Right renal cortex interstitium (tissue), 3 donors: ENCODE data around the gene IYD. TPM values are rescaled to one million over a fixed set of nuclear protein-coding genes. Genes with fewer than 3 reads are reported as not detected.
A peak's percentile ranks its signal among the peaks of the same experiment; 100 is the strongest.
"Not testable (repeated sequence)": the region's sequence is repeated elsewhere in the genome, so short reads cannot be mapped to it uniquely, and the experiment has no call there.

Experiments
- DNase-seq, 3 donors: peaks; one replicate each; pipeline ENCODE4 v3.0.0-alpha.2; 2013; ENCODE audit warnings: low read depth in 3 of 3, low spot score in 2 of 3
- polyA plus RNA-seq, 3 donors: library from polyadenylated mRNA; unstranded; fragments of 120-200 nt; gene quantifications; one replicate each; pipeline ENCODE4 v1.2.1, GENCODE V29; 2013; ENCODE audit not compliant: insufficient read length in 3 of 3

IYD gene
- polyA plus RNA-seq, 3 donors = 3.0 to 5.5 (median 5.4) TPM

DNA sequence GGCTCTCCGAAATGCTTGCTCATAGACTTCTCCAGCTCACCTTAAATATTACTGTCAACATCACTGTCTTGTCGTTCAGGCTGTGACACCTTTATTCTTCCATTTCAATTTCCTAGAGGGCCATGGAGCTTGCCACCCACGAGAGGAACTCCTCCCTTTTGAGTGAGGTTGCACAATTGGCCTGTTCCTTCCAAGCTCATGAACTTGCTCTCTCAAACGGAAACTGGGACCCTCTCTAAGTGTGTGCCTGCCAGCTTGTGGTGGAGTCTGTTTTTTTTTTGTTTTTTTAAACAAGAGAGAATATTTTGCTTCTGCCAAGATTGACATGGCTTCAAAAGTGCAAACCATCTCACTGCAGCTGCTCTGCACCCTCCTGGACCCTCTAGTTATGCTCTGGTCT, 19.3 kb upstream of the IYD start:
- DNase-seq = no peak

DNA sequence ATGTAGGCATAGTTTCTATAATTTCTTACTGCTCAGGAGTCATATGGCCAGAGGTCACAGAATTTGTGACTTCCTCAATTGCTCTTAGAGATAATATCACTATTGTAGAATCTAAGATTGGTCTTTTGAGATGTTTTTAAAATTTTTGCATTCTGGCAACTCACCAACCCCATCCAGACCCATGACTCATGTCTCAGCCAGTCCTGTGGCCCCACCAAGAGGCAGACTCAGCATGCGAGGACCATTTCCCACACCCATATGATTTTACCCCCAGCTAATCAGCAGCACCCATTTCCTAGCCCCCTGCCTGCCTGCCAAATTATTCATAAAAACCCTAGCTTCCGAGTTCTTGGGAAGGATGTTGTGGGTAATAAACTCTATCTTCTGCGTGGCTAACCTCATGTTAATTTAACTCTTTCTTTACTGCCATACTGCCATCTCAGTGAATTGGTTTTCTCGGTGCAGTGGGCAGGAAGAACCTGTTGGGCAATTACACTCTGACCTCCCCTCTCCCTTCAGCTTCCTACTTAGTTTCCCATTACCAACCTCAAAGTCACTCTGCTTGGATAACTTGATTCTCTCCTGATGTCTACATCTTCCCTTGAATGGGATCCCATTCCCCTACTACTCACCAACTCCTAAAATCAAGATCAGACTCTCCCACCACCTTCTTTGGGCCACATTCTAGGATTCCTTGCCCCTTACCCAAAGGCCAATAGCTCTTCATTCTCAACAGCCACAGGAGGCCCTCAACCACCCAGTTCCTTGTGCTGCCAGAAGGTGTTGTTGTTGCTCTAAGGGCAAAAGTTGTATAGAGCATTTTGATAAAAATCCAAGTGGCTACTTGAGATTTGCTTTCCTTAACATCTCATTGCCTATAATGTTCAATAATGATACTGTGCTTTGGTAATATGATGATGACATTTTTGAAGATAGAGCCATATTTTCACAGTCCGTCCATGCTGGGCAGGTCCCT, 16.2 kb upstream of the IYD start:
- no peak for DNase-seq

DNA sequence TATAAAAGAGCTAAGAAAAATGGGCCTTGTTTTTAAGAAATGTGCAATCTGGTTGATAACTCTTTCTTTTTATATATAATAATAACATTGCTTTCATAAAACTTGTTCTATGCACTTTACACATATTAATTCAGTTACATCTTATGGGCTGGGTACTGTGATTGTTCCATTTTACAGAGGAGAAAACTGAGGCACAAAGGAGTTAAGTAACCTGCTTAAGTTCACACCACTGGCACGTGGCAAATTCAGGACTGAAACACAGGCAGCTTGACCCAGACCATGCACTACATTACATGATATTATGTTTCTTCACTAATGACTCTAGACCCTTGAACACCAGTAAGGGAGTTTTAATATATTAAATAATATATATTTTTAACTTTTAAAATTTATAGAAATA, 15.4 kb upstream of the IYD start:
- DNase-seq = no peak

DNA sequence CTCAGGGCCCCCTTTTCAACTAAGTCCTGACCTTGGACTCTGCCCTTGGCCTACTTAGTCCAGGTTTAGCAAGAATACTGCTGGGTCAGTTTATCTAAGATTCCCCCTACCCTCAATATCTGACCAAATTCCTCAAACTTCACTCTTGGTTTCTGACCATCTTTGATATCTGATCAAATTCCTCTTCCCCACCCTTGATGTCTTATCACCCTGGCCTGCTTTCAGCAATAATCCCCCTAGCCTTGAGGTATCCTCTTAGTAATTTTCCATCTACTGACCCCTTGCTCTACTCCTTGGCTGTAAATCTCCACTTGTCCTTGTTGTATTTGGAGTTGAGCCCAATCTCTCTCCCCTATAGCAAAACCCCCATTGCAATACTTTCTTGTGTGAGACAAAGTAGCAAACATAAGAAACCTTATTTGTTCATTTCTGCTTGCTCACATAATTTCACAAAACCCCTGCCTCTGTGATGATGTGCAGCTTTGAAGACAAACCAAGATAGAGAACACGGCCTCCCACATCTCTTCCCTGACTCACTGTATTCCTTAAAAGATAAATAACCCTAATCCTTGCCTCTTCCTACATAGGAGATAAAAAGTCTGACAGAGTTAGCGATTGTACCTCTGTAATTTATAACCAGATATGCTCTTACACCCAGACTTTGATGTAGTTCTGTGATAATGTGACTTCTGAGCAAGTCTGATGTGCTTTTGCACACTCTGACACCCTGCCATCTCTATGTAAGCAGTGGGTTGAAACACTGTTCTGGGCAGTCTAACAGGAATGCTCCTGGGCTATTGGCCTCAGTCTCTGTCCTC, 13.8 kb upstream of the IYD start:
- DNase-seq = no peak

DNA sequence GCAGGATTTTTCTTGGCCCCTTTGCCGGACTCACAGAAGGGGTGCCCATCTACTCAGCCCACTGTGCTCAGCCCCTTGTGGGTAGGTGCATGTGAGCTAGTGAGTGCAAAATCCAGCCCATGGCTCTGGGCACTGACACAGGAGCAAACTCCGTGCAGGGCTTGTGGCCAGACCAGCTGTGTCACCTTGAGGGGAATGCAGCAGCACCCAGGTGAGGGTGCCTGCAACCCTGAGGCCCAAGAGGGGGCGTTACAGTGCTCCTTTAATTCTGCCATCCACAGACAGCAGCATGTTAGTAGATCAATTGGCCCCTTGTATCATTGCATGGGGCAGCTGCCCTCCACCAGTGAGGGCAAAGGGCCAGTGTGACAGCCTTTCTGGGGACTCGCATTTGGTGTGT, 12.9 kb upstream of the IYD start:
- DNase-seq = no peak

DNA sequence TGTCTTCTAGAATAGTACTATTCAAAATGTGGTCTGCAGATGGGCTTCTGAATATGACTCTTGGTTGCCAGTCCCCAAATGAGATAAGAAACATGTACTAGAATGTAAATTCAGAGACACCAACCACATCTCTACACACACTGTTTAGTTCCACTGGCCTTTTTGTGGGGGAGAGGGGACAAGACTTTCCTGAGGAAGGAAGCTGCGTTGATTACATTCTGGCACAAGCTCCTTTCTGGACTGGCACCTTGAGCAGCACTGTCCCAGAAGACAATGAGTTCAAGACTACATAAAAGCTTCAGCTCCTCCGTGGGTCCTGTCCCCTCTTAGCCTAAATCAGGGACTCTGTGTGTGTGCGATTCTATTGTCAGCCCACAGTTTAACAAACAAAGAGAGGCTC, 6.9 kb upstream of the IYD start:
- no peak for DNase-seq

DNA sequence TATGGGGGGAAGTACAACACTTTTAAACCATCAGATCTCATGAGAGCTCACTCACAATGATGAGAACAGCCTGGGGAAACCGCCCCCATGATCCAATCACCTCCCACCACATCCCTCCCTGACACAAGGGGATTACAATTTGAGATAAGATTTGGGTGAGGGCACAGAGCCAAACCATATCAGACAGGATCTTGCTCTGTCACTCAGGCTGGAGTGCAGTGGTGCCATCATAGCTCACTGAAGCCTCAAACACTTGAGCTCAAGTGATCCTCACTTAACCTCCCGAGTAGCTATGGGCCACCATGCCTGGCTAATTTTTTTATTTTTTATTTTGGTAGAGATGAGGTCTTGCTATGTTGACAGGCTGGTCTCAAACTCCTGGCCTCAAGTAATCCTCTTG, 5.1 kb upstream of the IYD start:
- no peak for DNase-seq

DNA sequence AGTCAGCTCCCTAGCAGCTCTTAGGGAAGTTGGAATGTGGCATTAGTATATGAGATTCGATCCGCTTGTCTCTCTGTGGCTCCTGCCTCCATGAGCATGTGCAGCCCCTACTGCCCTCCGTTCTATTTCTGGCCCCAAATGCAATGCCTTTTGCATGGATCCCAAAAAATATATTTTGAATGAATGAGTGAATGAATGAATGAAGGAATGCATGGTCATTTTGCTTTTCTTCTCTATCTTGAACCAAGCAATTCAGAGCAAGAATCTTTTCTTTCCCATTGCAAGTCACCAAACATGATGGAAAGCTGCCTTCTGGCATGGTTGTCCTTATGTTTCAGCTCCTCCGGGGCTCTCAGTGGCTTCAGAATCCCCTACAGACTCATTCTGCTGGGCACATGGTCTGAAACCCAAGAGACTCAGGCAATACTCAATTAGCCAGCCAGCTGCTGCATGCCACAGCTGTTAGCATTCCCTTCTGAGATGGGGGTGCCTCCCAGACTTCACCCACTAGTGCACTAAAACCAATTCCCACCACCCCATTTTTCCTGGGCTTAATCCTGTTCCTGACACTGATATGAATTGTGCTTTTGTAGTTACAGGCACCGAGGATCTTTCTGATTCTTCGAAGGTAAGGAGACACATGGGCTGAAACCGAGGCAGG, 2.6 kb upstream of the IYD start:
- no peak for DNase-seq

DNA sequence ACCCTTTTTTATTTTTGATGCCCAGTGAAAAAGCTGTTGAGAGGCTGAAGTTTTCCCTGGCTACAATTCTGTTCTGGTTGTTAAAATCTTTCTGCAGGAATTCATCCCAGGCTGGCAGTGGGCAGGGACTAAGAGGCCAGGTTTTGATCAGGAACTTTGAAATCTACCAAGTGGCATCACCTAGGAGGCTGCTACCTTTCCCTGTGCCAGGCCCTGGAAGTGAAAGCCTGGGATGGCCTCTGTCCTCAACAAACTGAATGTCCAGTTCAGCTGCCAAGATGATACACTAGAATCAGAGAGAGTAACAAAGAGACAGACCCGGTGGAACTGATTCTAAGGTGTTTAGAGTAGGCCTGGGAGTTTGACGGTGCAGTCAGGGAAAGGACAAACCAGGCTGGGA, 596 bp downstream of the IYD start:
- no peak for DNase-seq

DNA sequence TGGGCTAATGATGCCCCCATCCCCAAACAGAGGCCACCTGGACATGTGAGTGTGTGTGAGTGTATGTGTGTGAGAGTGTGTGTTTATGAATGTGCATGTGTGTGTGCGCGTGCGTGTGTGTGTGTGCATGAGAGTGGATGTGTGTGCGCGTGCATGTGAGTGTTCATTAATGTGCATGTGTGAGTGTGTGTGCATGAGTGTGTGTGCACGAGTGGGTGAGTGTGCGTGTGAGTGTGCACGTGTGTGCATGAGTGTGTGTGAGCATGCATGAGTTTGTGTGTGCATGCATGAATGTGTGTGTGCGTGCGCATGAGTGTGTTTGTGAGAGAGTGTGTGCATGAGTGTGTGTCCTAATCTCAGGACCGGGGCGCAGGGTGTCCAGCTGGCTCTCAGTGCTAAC, 1.3 kb downstream of the IYD start:
- no peak for DNase-seq

DNA sequence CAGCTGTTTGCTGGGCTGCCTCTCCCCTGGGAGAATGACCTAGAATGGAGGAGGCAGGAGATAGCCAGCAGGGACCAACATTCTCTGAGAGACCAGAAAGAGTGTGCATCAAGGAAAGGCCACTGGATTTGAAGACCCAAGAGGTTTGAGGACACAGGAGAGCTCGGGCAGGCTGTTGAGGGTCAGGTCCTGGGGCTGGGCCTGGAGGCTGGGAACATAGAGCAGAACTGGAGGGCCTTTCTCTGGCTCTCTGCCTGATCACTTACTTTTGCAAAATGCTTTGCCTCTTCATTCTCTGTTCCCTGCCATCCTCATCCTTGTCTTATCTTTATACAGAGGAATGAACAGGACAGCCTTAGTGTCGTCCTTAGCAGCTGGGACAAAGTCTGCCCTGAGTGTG, 2.5 kb downstream of the IYD start:
- no peak for DNase-seq

DNA sequence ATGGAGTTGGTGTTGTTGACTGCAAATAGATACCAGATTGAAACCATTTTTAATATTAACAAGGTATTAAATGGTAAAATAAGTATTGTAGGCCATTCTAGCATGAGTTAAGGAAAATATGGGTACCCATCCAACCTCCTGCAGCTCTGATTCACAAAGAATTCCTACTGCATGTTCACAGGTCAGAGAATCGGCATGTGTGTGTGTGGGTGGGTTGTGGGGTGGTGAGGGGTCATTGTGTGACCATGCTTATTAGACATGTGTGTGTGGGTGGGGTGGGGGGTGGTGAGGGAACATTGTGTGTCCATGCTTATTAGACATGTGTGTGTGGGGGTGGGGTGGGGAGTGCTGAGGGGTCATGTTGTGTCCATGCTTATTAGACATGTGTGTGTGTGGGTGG, 3.2 kb downstream of the IYD start:
- DNase-seq = no peak

DNA sequence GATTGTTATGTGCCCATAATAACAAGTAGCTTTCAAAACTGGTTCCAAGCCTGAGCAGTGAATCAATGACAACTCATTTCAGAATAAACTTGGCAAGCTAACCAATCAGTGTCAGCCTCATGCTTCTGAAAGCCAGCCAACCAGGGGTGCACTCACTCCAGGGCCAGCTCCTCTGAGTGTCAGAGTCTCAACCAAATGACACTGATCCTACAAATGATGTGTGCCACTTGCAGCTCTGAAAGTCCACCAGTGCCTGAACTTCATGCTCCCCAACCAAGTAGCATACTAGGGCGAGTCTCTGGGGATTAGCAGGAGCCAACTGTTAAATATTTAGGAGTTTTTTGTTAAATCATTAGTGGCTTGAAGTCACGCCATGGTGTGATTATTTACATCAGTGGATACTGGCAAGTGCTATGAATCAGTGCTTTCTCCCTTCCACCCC, 4.5 kb downstream of the IYD start:
- DNase-seq = no peak

DNA sequence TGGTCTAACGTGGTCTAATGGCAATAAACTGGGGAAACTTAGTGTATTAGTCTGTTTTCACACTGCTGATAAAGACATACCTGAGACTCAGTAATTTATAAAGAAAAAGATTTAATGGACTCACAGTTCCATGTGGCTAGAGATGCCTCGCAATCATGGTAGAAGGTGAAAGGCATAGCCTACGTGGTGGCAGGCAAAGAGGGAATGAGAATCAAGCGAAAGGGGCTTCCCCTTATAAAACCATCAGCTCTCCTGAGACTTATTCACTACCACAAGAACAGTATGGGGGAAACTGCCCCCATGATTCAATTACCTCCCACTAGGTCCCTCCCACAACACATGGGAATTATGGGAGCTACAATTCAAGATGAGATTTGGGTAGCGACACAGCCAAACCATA, 5.5 kb downstream of the IYD start:
- not testable (repeated sequence) for DNase-seq

DNA sequence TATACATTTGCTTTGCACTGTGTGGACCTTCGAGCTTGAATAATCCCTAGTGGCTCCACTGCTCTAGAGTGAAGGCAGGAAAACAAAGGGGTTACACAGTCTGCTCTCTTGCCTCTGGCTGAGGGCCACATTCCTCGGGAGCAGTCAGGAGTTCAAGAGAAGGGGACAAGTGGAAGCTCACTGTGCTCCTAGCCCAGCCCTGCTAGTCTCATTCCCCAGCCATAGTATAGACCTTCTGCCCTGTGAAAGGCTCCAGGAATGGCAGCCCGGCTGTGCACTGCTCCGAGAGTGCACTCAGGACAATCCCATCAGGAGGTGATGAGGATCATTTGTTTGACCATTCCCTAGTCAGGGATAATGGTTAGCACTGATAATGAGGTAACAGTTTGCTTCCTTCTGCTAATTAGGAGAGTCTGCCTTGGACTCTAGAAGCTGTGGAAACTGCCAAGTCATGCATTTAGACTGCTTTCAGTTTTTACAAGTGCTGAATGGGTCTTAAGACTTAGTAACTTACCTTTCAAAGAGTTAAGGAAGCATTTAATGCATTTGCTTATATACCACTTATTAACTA, 8.5 kb downstream of the IYD start:
- peak; percentile 33 to 69 (median 61) for DNase-seq

DNA sequence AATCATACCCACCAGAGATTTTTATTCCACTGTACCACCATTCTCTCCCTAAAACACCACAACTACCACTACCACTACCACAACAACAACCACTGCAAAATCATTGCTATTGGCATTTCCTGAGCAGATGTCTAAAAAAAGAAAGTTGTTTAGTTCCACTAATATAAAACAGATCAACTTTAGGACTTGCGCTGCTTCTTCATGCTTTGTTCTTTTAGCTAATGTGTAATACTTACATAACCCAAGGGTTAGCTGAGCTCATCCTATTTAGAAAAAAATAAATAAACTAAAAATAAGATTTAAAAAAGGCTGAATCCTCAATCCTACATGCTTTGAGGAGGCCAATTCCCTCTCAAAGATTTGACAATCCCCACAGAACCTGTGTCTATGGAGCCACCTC, 11.4 kb downstream of the IYD start:
- DNase-seq = no peak

DNA sequence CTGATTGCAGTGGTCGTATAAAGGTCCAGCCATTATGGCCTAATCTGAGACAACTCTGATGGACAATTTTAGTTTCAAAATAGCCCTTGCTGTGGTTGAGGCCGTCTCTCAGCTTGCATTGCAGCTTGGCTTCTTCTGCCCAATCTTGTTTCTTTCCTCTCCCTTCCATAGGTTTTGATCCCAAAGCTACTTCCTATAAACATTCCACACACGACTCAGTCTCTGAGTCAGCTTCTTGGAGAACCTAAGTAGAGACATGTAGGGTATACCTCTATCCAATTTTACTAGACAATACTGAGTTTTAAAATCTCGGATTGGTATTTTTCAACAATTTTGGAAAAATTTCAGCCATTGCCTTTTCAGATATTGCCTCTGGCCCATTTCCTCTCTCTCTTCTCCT, 13.4 kb downstream of the IYD start:
- no peak for DNase-seq

DNA sequence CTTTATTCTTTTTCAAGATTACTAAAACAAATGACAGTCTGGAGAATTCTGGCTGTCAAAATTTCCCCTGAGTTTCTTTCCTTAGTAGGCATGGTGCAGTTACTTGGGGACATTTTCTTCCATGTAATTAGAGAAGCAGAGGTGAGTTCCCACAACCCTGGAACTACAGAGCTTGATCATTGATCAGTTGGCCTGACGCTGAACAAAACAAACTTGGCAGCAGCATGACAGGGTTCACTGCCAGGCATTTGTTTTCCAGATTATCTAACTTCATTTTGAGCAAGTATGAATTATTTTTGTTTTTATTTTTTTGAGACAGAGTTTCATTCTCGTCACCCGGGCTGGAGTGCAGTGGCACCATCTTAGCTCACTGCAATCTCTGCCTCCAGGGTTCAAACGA, 22.6 kb downstream of the IYD start:
- DNase-seq = no peak

DNA sequence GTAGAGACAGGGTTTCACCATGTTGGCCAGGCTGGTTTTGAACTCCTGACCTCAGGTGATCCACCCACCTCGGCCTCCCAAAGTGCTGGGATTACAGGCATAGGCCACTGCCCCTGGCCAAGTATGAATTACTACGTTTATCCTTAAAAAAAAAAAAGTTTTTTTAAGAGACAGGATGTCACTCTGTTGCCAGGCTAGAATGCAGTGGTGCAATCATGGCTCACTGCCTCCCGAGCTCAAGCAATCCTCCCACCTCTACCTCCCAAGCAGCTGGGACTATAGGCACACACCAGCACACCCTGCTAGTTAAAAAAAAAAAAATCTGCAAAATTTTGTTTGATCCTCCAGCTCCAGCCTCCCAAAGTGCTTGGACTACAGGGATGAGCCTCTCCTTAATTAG, 23.1 kb downstream of the IYD start:
- DNase-seq = no peak

DNA sequence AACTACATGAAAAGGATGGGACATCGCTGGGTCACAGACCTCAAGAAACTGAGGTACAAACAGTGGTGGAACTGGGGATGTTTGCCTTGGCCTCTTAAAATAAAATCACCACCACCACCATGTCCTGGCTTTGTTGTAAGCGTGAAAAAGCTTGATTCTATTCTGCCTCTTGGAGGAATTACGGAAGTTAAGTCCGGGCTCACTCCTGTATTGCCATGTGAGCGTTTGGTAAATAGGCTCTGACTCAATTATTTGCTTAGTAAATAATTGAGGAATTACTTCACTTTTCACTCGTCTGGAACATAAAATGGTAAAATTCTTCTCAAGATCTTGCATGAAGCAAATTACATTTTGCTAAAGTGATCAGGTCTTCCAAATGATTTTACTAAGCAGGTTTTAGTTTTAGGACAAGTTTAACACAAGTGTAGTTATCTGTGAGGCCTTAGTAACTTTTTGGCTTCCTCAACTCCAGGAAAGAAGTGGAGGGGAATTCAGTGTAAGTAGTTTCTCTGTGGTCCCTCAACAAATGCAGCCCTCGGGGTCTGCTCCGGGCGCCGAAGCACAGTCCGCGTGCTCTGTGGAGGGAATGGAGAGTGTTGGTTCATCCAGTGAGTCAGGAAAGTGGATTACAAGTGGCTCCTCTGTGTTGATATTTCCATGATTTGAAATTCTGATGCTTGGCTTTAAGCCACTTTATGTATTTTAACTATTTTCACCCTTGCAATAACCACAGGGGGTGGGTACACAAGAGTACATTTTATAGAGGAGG, 23.8 kb downstream of the IYD start:
- DNase-seq = no peak
